Measurements from ENCODE around the gene GPR141.

Gene GPR141

DNA sequence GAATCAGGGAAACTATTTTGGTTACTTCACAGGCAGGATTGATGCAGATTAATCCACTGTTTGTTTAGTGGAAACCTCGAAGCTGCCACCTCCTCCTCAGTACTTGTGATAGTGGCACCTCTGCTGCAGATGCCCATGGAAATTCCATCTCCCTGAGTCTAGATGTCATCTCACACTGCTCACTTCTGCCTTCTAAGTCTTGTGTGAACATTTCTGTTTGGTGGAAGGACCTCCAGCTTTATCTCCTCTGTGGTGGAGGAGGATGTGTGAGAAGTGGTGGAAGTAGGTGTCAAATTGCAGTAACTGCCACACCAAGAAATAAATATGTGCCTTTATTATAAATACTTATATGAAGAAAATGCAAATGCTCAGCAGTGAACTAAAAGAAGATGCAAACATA is 25.8 kb upstream of the GPR141 start:
- DNase-seq (ENCODE audit: low spot score): no peak
- TF ChIP-seq, protein P1, sequence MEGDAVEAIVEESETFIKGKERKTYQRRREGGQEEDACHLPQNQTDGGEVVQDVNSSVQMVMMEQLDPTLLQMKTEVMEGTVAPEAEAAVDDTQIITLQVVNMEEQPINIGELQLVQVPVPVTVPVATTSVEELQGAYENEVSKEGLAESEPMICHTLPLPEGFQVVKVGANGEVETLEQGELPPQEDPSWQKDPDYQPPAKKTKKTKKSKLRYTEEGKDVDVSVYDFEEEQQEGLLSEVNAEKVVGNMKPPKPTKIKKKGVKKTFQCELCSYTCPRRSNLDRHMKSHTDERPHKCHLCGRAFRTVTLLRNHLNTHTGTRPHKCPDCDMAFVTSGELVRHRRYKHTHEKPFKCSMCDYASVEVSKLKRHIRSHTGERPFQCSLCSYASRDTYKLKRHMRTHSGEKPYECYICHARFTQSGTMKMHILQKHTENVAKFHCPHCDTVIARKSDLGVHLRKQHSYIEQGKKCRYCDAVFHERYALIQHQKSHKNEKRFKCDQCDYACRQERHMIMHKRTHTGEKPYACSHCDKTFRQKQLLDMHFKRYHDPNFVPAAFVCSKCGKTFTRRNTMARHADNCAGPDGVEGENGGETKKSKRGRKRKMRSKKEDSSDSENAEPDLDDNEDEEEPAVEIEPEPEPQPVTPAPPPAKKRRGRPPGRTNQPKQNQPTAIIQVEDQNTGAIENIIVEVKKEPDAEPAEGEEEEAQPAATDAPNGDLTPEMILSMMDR (IDR thresholded peaks at IDR 0.05): no peak

DNA sequence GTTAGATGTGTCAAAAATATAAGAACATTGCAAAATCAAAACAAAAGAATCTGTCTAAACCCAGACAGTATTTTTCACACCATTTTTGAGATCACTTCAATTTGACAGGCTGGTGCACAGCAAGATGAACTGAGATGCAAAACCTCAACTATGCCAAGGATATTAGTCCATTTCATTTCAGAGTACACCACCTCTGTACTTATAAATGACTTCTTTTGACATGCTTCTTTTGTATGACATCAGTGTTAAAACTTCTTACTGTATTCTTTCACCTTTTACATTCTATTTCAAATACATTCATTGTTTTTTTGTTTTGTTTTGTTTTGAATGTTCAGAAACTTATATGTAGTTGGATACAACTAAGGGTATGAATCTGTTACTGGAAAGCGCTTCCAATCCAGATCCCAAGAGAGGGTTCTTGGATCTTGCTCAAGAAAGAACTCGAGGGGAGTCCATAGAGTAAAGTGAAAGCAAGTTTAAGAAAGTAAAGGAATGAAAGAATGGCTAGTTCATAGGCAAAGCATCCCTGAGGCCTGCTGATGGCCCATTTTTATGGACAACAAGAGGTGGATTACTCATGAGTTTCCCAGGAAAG is 23.5 kb upstream of the GPR141 start:
- DNase-seq (ENCODE audit: low spot score): no peak
- H3K27ac ChIP-seq: no peak overlapping the region
- TF ChIP-seq, protein P1 (IDR thresholded peaks at IDR 0.05): no peak

More for the DNA sequence above, 25.8 kb upstream of the GPR141 start:
- H3K27ac ChIP-seq: no peak overlapping the region
- H3K4me3 ChIP-seq: no peak overlapping the region

DNA sequence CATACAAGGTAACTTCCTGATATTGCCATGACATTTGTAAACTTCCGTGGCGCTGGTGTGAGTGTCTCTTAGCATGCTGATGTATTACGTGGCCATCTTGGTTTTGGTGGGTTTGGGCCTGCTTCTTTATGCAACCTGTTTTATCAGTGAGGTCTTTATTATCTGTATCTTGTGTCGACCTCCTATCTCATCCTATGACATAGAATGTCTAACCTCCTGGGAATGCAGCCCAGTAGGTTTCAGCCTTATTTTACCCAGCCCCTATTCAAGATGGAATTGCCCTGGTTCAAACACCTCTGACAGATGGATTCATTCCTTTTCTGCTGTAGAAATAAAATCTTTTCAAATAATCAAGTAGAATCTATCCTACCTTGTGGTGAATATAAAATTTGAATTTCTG is 23.0 kb upstream of the GPR141 start:
- DNase-seq (ENCODE audit: low spot score): no peak
- Histone ChIP-seq H3K27ac (no peak overlapping the region), H3K4me3 (no peak overlapping the region)
- TF ChIP-seq, protein P1 (IDR thresholded peaks at IDR 0.05): no peak

More for the DNA sequence above, 23.5 kb upstream of the GPR141 start:
- no peak overlapping the region for H3K4me3 ChIP-seq

DNA sequence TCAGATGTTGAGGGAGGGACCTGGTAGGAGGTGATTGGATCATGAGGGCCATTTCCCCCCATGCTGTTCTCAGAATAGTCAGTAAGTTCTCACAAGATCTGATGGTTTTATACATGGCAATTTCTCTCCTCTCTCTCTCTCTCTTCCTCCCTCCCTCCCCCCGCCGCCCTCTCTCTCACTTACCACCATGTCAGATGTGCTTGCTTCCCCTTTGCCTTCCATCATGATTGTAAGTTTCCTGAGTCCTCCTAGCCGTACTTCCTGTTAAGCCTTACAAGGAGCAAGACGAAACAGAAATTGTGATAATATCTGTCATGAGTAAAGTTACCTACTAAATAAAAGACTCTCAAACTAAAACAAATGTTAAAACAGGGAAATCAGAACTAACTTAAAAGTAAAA is 19.9 kb upstream of the GPR141 start:
- Histone ChIP-seq H3K27ac (no peak overlapping the region), H3K4me3 (no peak overlapping the region)
- TF ChIP-seq, protein P1 (IDR thresholded peaks at IDR 0.05): no peak
- DNase-seq (ENCODE audit: low spot score): no peak

DNA sequence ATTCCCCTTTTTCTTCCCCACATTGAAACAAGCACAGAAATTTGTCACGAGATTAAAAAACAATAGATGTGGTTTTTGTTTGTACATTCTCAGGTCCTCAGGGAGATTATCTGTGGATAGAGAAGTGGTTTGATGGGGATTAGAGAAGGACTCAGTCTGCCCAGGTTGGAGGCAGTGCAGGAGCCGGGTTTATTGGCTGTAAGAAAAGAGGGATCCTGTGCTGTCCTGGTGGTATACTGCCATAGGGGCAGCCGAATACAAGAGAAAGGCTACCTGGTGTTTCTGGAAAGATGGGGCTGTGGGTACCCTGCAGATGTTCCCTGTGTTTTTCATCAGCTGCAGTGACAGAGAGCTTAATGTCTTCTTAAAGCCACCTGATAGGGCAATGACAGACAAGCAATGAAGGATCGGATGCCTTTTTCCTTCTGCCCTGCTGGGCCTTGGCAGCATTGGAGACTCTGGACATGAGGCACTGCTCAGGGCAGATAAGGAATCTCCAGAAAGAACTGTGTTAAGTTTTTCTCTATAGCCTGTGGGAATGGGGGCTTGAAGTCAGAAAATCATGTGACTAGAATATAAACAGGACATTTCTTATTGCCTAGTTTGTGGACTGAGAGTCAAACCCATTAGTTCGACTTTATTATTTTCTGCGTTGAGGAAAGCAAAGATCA is 18.1 kb upstream of the GPR141 start:
- TF ChIP-seq, protein P1 (IDR thresholded peaks at IDR 0.05): no peak
- DNase-seq (ENCODE audit: low spot score): no peak
- H3K4me3 ChIP-seq: no peak overlapping the region
- no peak overlapping the region for H3K27ac ChIP-seq

DNA sequence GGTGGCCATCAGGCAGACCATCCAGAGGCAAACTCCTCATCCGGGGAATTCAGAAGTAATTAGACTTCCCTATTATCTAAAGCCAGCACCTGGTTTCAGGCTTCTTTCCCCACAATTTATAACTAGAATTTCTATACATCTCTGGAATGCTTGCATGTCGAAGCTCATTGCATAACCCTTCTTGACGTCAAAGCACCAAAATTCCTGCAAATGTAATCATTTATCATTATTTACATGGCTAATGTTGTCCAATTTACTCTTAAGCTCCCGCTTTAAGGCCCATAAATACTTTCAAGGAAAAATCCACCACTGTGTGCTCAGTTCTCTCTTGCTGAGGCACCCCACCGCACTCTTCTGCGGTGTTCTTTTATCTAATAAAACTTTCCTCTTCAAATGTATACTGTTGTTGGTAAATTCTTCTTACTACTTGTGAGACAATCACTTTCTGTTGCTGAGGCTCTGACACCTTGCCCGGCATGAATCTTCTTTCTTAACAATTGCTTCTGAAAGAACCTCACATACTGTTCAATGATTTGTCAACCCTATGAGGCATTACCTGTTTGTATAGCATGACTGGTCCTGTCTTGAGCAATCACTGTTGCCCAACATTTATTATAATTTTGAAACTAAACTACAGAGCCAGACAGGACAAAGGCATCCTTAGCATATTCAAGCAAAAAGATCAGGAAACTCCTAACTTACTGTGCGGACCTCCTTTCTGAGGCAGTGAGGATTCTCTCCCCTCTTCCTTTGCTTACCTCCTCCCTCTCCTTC is 17.4 kb upstream of the GPR141 start:
- H3K4me3 ChIP-seq: no peak overlapping the region
- no peak overlapping the region for H3K27ac ChIP-seq
- TF ChIP-seq, protein P1 (IDR thresholded peaks at IDR 0.05): no peak
- no peak for DNase-seq (ENCODE audit: low spot score)
